GM19372 (cell line): ENCODE measurements around the gene P3R3URF.
"Not testable (repeated sequence)": the region's sequence is repeated elsewhere in the genome, so short reads cannot be mapped to it uniquely, and the experiment has no call there.

Experiments
- ATAC-seq: cut with Tn5 transposase; IDR thresholded peaks from one replicate; pipeline ENCODE4 v1.9.1; 2021; ENCODE audit warnings: mild to moderate bottlenecking, low read depth, moderate library complexity; ENCODE audit not compliant: unreplicated experiment

The P3R3URF gene

DNA sequence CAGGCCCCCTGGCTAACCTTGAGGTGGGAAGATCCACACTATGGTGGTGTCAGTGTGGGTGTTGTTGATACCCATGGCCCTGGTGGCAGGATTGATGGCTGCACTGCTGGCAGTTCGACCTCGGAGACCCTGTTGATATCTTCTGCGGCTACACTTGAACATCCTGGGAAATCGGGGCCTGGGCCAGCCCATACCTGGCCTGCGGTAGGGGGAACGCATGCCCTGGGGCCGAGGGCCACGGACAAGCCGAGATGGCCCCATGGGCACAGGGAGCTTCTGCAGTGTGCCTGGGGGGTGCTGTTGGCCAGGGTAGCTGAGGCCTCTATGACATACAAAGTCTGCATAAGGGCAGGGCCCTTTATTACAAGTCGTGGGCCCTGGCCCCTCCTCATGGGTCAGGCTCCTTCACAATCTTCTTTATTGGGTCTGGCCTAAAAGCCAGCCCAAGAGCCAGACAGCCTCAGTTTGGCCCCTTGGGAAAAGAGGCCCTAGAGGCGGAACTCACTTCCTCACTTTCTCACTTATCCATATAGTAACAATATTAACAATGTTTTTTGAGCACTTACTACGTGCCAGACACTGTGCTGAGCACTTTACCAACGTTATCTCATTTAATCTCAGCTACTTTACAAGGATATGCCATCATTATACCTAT, at the start of gene P3R3URF:
P3R3URF (minus strand) TSS at position 278 of the 655 bp plus-strand sequence; CDS start at position 261, 17 bp downstream.
- no peak for ATAC-seq

DNA sequence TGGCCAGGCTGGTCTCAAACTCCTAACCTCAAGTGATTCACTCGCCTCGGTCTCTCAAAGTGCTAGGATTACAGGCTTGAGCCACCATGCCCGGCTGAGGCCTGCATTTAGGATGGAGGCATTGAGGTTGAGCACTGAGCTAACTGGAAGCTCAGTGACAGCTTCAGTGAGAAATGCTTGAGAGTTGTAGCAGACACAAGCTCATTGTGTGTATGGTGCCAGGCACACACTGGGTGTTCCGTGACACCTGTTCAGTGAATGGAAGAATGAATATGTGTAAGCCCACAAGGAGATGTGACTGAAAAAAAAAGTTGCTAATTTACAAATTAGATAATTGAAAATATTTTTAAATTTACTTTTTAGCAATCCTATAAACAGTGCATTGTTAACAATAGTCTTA, 48.7 kb upstream of the P3R3URF start:
- no peak for ATAC-seq

GRCh38 chr1:46223472-46223943, 47.2 kb upstream of the P3R3URF start:
- ATAC-seq, result peak; percentile 68

DNA sequence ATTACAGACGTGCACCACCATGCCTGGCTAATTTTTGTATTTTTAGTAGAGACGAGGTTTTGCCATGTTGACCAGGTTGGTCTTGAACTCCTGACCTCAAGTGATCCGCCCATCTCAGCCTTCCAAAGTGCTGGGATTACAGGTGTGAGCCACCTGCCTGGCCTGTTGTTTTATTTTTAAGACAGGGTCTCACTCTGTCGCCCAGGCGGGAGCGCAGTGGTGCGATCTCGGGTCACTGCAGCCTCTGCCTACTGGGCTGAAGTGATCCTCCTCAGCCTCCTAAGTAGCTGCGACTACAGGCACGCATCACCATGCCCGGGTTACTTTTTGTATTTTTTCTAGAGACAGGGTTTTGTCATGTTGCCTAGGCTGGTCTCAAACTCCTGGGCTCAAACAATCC, 46.8 kb upstream of the P3R3URF start:
- not testable (repeated sequence) for ATAC-seq

GRCh38 chr1:46221749-46222148, 45.5 kb upstream of the P3R3URF start:
- no peak for ATAC-seq

- no peak for ATAC-seq
Observed at GRCh38 chr1:46220808-46221207, 44.5 kb upstream of the P3R3URF start.

DNA sequence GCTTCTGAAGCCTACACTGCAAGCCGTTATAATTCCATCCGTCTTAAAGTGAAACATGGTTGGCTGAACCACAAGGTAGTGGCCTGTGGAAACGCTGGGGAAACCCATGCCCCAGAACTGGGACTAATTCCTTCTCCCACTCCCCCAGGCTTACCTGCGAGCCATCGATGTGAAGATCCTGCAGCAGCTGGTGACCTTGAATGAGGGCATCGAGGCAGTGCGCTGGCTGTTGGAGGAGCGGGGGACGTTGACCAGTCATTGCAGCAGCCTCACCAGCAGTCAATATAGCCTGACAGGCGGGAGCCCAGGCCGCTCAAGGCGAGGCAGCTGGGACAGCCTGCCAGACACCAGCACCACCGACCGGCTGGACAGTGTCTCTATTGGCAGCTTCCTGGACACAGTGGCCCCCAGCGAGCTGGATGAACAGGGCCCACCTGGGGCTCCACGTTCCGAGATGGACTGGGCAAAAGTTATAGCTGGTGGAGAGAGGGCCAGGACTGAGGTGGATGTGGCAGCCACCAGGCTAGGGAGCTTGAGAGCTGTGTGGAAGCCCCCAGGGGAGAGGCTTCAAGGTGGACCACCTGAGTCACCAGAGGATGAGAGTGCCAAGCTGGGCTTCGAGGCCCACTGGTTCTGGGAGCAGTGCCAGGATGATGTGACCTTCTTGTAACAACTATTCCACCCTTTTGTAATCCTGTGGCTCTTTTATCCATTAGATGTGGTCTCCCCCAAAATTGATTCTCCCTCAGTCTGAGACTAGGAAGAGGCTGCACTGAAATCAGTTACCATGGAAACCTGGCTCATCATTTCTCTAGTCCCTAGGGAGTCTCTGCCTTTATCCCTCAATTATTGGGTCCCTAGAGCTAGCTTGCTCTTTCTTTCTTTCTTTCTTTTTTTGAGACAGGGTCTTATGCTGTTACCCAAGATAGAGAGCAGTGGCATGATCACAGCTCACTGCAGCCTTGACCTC, 43.5 kb upstream of the P3R3URF start:
- ATAC-seq, result no peak

DNA sequence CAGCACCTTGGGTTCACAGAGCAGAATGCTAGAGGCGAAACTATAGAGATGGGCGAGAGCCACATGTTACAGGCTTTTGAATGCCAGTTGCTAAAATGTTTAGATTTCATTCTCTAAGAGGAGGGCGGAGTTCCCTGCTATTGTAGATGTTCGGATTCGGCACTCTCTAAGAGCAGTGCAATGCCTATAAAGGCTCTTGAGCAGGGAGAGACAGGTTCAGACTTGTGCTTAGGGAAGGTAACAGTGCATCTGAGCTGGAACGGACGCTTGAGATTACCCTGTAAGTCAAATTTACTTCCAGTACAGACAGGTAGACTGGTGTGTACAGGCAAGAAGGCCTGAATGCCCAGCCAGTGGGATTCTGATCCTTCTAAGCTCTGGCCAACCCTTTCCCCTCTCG, 42.2 kb upstream of the P3R3URF start:
- ATAC-seq, result no peak

- no peak for ATAC-seq
Observed at GRCh38 chr1:46215504-46215903, 39.2 kb upstream of the P3R3URF start.

DNA sequence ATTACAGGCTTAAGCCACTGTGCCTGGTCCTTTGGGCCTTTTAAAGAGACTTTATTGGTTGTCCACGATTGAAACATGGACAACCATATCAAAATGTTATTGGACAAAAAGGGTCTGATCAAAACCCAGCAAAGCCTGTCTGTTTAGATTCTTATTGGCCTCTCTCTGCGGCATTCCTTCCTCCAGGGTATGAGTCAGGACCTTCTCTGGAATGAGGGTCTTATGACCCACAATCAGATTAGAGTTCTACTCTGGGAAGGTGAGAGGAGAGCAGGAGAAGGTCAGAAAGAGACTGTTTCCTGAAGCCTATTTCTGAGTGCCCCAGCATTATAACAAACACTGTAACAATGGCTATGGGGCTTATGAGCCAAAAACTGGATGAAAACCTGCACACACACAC, 34.8 kb upstream of the P3R3URF start:
- no peak for ATAC-seq

GRCh38 chr1:46210561-46210960, 34.3 kb upstream of the P3R3URF start:
- ATAC-seq, result no peak

- ATAC-seq, result no peak
Observed at GRCh38 chr1:46206399-46206798, 30.1 kb upstream of the P3R3URF start.

DNA sequence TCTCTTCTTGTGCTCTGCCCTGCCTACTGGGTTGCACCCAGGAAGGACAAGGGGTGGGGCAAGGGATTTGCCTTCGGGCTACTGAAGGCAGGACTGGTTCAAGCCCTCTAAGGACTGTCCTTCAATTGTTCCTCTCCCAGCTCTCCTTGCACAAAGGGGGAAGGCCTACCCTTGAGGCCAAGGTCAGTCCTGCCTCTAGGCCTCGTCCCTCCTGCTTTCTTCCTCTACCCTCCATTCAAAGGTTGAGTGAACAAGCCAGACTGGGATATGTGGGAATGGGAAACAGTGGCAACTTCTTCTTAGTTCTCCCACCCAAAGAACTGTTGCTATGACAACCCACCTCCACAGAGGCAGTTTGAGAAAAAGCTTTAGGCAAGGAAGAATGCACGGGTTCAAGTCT, 29.5 kb upstream of the P3R3URF start:
- no peak for ATAC-seq

DNA sequence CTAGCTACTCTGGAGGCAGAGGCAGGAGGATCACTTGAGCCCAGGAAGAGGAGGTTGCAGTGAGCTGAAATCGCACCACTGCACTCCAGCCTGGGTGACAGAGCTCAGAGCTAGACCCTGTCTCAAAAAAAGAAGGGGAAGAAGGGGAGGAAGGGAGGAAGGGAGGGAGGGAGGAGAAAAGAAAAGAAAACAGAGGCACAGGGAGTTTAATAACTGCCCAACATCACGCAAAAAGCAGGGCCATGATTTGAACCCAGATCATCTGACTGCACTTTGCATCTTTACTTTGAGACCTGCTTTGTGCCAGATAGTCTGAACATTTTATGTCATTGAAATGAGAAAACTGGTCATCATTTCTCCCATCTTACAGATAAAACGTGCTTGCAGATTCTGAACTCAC, 28.9 kb upstream of the P3R3URF start:
- ATAC-seq, result no peak

- ATAC-seq, result no peak
Observed at GRCh38 chr1:46204406-46204742, 28.1 kb upstream of the P3R3URF start.

DNA sequence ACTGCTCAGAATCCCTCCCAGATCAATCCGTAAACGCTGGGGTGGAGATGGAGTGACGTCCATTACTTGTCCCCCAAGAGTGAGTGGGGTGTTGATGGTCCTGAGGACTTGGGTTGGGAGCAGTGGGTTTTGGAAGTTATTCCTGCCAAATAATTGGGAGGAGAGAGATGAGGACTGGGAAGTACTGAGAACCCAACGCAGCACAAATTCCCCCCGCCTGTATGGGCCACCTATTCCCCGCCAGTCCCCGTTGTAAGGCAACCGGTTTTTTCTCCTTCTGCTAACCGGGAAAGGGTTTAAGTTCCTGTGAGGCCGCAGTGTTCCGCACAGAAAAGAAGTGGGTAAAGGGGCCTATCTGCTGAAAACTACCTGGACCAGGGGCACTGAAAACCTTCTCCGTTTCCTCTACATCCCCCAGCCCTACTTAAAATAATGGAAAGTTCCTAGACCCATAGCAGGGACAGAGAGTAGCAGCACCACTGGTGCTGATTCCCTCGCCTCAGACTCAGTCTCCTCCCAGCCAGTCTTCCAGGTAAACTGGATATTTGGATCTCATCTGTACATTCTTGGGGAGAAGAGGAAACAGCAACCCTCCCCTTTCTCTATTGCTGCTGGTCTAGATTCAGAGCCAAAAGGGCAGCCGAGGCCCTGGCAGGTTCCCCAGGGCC, 27.6 kb upstream of the P3R3URF start:
- no peak for ATAC-seq

GRCh38 chr1:46199233-46199749, 23.0 kb upstream of the P3R3URF start:
- no peak for ATAC-seq

GRCh38 chr1:46197964-46198811, 21.9 kb upstream of the P3R3URF start, which contains the start of gene POMGNT1:
POMGNT1 (minus strand) TSS chr1:46198434; CDS start chr1:46197821, 613 bp downstream.
- peak; percentile 82 for ATAC-seq

GRCh38 chr1:46197560-46197963, 21.3 kb upstream of the P3R3URF start:
- no peak for ATAC-seq

DNA sequence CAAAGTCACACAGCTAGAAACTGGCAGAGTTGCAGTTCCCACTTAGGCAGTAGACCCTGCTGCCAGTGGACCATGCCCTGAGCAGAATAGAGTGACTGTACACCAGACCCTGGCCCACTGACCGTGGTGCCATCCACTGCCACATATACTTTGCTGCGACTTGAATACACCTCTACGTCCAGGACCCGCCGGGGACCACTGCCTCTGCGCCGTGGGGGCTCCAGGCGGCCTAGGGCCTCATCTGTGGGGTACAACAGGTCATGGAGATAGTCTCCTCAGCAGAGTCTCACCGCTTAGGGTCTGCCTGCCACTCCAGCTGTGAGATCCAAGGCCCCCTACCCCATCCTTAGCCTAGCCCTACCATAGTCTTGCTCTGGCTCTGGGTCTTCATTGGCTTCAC, 20.3 kb upstream of the P3R3URF start:
- ATAC-seq, result no peak
